ENCODE data around the gene RAD9A.

The RAD9A gene

DNA sequence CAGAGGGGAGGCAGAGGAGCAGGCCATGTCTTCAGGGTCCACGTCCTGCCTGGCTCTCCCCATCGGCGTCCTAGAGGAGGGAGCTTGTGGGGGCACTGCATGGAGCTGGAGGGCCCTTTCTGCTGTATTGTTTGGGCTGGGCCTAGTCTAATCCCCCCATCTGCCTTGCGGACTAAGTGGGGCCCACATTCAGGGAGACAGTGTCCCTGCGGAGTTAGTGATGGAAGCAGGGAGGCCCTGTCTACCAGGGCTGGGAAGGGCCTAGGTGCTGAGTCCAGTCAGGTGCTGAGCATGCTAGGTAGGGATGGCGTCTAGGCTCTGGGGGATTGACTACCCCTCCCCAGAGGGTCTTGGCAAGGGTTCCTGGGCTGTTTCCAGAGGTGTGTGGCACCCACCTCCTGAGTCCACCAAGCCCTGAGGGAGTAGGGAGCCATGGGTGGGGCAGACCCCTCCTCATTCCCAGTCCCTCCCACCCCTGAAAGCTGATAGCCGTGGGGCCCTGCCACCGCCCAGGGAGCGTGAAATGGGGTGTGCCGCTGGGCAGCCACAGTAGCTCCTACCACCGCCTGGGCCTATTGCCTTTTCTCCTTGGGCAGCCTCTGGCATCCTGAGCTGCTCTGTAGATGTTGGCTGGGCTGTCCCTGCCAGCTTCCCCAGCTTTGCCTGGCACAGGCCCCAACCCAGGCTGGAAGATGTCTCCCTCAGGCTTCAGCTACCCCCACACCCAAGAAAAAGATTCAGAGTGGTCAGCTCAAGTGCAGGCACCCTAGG, 36.6 kb upstream of the RAD9A start:
- ATAC-seq, result no peak
- TF ChIP-seq GLIS3 (CRISPR knock-in tag; IDR thresholded peaks at IDR 0.05) (no peak), RARB (CRISPR knock-in tag; IDR thresholded peaks at IDR 0.05) (no peak), ZFP3 (CRISPR knock-in tag; IDR thresholded peaks at IDR 0.05) (no peak), TCF4 (CRISPR knock-in tag; IDR thresholded peaks at IDR 0.05; ENCODE audit: borderline replicate concordance) (no peak), OSR1 (CRISPR knock-in tag; IDR thresholded peaks at IDR 0.05) (no peak), BACH2 (CRISPR knock-in tag; IDR thresholded peaks at IDR 0.05; ENCODE audit: borderline replicate concordance) (no peak), ZNF8 (CRISPR knock-in tag; IDR thresholded peaks at IDR 0.05) (no peak), ZNF70 (CRISPR knock-in tag; IDR thresholded peaks at IDR 0.05) (no peak), PPARA (CRISPR knock-in tag; IDR thresholded peaks at IDR 0.05; ENCODE audit: borderline replicate concordance) (no peak), ZNF565 (CRISPR knock-in tag; conservative IDR thresholded peaks at IDR 0.05; ENCODE audit: low read depth) (no peak), SNAI2 (CRISPR knock-in tag; IDR thresholded peaks at IDR 0.05) (no peak), ZC3H10 (CRISPR knock-in tag; IDR thresholded peaks at IDR 0.05) (no peak), ESRRG (CRISPR knock-in tag; IDR thresholded peaks at IDR 0.05) (no peak), ZFP30 (CRISPR knock-in tag; IDR thresholded peaks at IDR 0.05) (no peak), ISL1 (CRISPR knock-in tag; IDR thresholded peaks at IDR 0.05) (no peak), CSDC2 (CRISPR knock-in tag; IDR thresholded peaks at IDR 0.05) (no peak)
- TF ChIP-seq, protein P1, sequence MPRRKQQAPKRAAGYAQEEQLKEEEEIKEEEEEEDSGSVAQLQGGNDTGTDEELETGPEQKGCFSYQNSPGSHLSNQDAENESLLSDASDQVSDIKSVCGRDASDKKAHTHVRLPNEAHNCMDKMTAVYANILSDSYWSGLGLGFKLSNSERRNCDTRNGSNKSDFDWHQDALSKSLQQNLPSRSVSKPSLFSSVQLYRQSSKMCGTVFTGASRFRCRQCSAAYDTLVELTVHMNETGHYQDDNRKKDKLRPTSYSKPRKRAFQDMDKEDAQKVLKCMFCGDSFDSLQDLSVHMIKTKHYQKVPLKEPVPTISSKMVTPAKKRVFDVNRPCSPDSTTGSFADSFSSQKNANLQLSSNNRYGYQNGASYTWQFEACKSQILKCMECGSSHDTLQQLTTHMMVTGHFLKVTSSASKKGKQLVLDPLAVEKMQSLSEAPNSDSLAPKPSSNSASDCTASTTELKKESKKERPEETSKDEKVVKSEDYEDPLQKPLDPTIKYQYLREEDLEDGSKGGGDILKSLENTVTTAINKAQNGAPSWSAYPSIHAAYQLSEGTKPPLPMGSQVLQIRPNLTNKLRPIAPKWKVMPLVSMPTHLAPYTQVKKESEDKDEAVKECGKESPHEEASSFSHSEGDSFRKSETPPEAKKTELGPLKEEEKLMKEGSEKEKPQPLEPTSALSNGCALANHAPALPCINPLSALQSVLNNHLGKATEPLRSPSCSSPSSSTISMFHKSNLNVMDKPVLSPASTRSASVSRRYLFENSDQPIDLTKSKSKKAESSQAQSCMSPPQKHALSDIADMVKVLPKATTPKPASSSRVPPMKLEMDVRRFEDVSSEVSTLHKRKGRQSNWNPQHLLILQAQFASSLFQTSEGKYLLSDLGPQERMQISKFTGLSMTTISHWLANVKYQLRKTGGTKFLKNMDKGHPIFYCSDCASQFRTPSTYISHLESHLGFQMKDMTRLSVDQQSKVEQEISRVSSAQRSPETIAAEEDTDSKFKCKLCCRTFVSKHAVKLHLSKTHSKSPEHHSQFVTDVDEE (CRISPR knock-in tag; IDR thresholded peaks at IDR 0.05), result no peak
- TF ChIP-seq, protein P2, sequence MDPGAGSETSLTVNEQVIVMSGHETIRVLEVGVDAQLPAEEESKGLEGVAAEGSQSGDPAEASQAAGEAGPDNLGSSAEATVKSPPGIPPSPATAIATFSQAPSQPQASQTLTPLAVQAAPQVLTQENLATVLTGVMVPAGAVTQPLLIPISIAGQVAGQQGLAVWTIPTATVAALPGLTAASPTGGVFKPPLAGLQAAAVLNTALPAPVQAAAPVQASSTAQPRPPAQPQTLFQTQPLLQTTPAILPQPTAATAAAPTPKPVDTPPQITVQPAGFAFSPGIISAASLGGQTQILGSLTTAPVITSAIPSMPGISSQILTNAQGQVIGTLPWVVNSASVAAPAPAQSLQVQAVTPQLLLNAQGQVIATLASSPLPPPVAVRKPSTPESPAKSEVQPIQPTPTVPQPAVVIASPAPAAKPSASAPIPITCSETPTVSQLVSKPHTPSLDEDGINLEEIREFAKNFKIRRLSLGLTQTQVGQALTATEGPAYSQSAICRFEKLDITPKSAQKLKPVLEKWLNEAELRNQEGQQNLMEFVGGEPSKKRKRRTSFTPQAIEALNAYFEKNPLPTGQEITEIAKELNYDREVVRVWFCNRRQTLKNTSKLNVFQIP (CRISPR knock-in tag; IDR thresholded peaks at IDR 0.05; ENCODE audit: borderline replicate concordance, low read depth), result no peak

DNA sequence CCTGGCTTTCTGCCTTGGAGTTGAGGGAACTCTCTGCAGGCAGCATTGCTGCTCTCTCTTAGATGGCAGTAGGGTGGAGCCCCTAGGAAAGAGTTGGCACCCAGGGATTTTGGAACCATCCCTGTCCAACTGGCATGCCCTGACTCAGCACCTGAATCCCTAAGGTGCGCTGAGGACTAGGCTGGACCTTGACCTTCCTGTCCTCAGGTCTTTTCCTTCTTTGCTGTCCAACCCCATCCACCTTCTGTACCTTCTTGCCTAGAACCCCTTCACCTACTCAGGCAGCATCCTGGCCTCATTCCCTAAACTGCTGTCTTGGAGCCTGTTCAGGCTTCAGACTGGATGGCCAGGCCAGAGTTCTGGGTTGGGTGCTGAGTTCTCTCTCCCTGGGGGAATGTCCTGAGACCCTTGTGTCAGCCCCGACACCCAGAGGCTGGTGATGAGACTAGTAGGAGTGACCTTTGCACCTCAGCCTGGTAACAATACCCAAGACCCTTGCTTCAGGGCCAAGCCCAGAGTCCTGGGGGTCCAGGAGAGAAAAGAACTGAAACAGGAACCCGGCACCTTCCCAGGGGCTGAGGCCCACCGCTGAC, 35.9 kb upstream of the RAD9A start:
- no peak for TF ChIP-seq ZC3H10 (CRISPR knock-in tag; IDR thresholded peaks at IDR 0.05)
- TF ChIP-seq, protein P2 (CRISPR knock-in tag; IDR thresholded peaks at IDR 0.05; ENCODE audit: borderline replicate concordance, low read depth), result no peak
- no peak for TF ChIP-seq BACH2 (CRISPR knock-in tag; IDR thresholded peaks at IDR 0.05; ENCODE audit: borderline replicate concordance)
- no peak for ATAC-seq

DNA sequence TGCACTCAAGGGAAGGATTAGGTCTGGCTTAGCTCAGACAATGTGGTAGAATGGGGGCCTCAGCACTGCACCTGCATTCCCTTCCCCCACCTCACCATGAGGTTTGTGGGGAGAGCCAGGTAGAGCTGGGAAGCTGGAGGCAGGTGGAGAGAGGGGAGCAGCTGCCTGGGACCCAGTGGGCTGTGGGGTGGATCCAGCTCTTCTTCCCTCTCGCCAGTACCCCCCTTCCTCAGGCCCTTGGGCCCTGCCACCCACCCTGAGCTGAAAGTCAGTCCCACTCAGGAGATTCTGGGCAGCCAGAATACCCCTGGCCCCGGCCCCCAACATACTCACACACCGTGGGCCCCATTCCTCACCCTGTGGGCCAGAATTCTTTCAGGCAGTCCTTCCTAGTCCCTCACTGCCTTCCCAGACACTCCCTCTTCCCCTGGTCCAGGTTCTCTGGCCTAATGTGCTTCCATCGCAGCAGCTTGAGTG, 35.4 kb upstream of the RAD9A start:
- TF ChIP-seq TCF4 (CRISPR knock-in tag; IDR thresholded peaks at IDR 0.05; ENCODE audit: borderline replicate concordance) (no peak), BACH2 (CRISPR knock-in tag; IDR thresholded peaks at IDR 0.05; ENCODE audit: borderline replicate concordance) (no peak), ZNF70 (CRISPR knock-in tag; IDR thresholded peaks at IDR 0.05) (no peak), ZFP3 (CRISPR knock-in tag; IDR thresholded peaks at IDR 0.05) (no peak), ZNF8 (CRISPR knock-in tag; IDR thresholded peaks at IDR 0.05) (no peak), GLIS3 (CRISPR knock-in tag; IDR thresholded peaks at IDR 0.05) (no peak), TOX (CRISPR knock-in tag; IDR thresholded peaks at IDR 0.05; ENCODE audit: borderline replicate concordance) (no peak)
- TF ChIP-seq, protein P2 (CRISPR knock-in tag; IDR thresholded peaks at IDR 0.05; ENCODE audit: borderline replicate concordance, low read depth), result no peak
- TF ChIP-seq, protein P3, sequence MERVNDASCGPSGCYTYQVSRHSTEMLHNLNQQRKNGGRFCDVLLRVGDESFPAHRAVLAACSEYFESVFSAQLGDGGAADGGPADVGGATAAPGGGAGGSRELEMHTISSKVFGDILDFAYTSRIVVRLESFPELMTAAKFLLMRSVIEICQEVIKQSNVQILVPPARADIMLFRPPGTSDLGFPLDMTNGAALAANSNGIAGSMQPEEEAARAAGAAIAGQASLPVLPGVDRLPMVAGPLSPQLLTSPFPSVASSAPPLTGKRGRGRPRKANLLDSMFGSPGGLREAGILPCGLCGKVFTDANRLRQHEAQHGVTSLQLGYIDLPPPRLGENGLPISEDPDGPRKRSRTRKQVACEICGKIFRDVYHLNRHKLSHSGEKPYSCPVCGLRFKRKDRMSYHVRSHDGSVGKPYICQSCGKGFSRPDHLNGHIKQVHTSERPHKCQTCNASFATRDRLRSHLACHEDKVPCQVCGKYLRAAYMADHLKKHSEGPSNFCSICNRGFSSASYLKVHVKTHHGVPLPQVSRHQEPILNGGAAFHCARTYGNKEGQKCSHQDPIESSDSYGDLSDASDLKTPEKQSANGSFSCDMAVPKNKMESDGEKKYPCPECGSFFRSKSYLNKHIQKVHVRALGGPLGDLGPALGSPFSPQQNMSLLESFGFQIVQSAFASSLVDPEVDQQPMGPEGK (CRISPR knock-in tag; IDR thresholded peaks at IDR 0.05; ENCODE audit: borderline replicate concordance), result no peak
- TF ChIP-seq, protein P1 (CRISPR knock-in tag; IDR thresholded peaks at IDR 0.05), result no peak
- TF ChIP-seq, protein P4, sequence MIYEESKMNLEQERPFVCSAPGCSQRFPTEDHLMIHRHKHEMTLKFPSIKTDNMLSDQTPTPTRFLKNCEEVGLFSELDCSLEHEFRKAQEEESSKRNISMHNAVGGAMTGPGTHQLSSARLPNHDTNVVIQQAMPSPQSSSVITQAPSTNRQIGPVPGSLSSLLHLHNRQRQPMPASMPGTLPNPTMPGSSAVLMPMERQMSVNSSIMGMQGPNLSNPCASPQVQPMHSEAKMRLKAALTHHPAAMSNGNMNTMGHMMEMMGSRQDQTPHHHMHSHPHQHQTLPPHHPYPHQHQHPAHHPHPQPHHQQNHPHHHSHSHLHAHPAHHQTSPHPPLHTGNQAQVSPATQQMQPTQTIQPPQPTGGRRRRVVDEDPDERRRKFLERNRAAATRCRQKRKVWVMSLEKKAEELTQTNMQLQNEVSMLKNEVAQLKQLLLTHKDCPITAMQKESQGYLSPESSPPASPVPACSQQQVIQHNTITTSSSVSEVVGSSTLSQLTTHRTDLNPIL (CRISPR knock-in tag; IDR thresholded peaks at IDR 0.05; ENCODE audit: low read depth), result no peak
- no peak for ATAC-seq
